OCI-LY3 (cell line): Measurements from ENCODE around the gene PREX1.

Experiments
- EZH2phosphoT487 ChIP-seq: fragments of 200-600 bp; shearing (Covaris generic); IDR thresholded peaks from 2 replicates; pipeline ENCODE4 v1.6.1; 2018; ENCODE audit warnings: antibody characterized with exemption, mixed run types, low read depth
- TF ChIP-seq, protein P1 (sequence below): fragments of 200-600, 300-600 bp; sonication (generic); IDR thresholded peaks from 2 replicates; pipeline ENCODE4 v1.5.1; 2014; ENCODE audit warnings: antibody characterized with exemption, low read length, low read depth

DNA sequence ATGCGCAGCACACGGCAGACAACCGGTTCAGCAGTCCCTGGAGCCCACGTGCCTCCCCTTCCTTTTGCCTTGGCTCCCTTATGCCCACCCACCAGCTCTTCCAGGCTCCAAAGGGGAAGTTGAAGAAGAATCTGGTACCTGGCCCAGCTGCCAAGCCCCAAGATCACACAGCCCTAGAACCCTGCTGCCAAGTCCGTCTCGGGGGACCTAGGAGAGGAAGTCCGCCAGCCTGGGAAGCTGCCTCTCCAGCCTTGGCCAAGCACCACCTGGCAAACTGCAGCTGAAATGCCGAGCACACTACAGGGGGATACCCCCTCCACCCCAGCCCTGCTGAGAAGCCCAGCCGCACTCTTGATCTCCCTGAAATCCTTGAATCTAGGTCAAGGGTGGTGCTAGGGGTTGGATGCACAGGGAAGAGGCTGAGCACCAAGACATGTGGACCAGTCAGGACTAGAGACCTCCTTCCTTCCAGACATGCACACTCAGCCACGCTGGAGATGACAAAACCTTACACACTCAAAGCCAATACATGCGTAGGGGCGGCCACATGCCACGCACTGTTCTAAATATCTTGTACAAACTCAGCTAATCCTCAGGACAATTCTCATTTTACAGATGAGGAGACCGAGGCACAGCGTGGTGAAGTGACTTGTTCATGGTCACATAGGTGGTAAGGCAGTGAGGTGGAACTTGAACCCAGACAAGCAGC is 124.1 kb downstream of the PREX1 start:
- TF ChIP-seq, protein P1, sequence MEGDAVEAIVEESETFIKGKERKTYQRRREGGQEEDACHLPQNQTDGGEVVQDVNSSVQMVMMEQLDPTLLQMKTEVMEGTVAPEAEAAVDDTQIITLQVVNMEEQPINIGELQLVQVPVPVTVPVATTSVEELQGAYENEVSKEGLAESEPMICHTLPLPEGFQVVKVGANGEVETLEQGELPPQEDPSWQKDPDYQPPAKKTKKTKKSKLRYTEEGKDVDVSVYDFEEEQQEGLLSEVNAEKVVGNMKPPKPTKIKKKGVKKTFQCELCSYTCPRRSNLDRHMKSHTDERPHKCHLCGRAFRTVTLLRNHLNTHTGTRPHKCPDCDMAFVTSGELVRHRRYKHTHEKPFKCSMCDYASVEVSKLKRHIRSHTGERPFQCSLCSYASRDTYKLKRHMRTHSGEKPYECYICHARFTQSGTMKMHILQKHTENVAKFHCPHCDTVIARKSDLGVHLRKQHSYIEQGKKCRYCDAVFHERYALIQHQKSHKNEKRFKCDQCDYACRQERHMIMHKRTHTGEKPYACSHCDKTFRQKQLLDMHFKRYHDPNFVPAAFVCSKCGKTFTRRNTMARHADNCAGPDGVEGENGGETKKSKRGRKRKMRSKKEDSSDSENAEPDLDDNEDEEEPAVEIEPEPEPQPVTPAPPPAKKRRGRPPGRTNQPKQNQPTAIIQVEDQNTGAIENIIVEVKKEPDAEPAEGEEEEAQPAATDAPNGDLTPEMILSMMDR: no peak
- no peak for TF ChIP-seq EZH2phosphoT487
